Measurements from ENCODE around the gene SBK2.

The SBK2 gene

DNA sequence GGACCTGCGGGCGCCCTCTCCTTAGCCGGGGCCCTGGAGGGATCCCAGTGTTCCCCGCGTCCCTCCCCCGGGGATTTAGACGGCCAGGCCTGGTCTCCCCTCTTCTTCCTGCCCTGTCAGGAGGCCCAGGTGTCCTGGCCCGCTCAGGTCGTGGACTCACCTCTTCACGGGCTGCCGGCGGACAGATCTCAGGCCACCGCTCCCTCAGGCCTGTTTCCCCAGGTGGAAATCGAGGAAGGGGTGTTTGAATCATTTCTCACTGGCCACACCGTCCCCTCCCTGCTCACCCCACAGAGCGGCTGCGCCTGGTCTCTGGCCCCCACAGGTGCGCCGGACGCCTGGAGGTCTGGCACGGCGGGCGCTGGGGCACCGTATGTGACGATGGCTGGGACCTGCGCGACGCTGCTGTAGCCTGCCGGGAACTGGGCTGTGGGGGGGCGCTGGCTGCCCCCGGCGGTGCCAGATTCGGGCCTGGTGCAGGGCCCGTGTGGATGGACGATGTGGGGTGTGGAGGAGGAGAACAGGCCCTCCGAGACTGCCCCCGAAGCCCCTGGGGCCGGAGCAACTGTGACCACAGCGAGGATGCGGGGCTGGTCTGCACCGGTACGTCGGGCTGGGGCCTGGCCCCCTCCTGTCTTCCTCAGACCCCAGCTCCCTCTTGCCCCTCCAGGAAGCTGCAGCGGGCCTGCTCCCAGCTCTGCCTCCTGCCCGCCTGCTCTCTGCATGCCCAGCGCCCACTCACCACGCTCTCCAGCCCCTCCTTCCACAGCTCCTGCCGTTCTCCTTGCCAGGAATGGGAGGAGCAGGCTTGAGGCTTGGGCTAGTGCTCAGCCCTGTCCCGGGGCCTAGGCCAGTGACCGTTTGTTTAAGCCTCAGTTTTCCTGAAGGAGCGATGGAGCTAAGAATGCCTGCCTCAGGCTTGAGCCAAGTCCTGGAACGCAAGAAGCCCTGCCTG is 46.2 kb downstream of the SBK2 start:
- in situ Hi-C loops (cut with MboI; ENCODE audit: low sequenced_read_pairs, unreplicated experiment) = no loop called here
- TF ChIP-seq, protein P1, sequence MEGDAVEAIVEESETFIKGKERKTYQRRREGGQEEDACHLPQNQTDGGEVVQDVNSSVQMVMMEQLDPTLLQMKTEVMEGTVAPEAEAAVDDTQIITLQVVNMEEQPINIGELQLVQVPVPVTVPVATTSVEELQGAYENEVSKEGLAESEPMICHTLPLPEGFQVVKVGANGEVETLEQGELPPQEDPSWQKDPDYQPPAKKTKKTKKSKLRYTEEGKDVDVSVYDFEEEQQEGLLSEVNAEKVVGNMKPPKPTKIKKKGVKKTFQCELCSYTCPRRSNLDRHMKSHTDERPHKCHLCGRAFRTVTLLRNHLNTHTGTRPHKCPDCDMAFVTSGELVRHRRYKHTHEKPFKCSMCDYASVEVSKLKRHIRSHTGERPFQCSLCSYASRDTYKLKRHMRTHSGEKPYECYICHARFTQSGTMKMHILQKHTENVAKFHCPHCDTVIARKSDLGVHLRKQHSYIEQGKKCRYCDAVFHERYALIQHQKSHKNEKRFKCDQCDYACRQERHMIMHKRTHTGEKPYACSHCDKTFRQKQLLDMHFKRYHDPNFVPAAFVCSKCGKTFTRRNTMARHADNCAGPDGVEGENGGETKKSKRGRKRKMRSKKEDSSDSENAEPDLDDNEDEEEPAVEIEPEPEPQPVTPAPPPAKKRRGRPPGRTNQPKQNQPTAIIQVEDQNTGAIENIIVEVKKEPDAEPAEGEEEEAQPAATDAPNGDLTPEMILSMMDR (IDR thresholded peaks at IDR 0.05; ENCODE audit: borderline replicate concordance, control extremely low read depth, extremely low read depth, insufficient read depth, missing control alignments) = no peak

GRCh38 chr19:55489711-55490477 is 47.0 kb downstream of the SBK2 start:
- no peak for DNase-seq (ENCODE audit: low spot score)
- in situ Hi-C loops (cut with MboI; ENCODE audit: low sequenced_read_pairs, unreplicated experiment) = no loop called here
- TF ChIP-seq, protein P1 (IDR thresholded peaks at IDR 0.05; ENCODE audit: borderline replicate concordance, control extremely low read depth, extremely low read depth, insufficient read depth, missing control alignments) = no peak

More for the DNA sequence above, 46.2 kb downstream of the SBK2 start:
- DNase-seq (ENCODE audit: low spot score) = no peak

DNA sequence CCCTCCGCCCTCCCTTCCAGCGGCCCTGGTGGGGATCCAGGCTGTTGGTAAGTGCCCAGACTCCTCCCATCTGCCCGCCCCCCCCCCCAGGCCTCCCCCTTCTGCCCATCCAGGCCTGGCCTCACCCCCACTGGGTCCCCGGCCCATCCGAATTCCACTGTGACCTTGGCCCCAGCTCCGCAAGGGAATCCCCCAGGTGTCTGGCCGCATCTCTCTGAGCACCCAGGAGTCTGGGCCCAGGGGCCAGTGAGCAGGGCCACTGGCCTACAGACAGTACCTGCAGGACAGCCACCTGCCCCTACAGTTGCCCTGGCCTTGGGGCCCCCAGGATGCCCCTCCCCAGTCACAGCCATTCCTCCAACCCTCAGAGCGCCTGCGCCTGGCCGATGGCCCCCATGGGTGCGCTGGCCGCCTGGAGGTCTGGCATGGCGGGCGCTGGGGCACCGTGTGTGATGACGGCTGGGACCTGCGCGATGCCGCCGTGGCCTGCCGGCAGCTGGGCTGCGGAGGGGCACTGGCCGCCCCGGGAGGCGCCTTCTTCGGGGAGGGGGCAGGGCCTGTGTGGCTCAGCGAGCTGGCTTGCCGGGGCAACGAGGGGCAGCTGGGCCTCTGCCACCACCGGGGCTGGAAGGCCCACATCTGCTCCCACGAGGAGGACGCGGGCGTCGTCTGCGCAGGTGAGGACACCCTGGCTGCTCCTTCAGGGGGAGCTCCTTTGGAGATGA is 47.8 kb downstream of the SBK2 start:
- TF ChIP-seq, protein P1 (IDR thresholded peaks at IDR 0.05; ENCODE audit: borderline replicate concordance, control extremely low read depth, extremely low read depth, insufficient read depth, missing control alignments) = no peak
- in situ Hi-C loops (cut with MboI; ENCODE audit: low sequenced_read_pairs, unreplicated experiment) = no loop called here
- no peak for DNase-seq (ENCODE audit: low spot score)

GRCh38 chr19:55487924-55488687 is 48.8 kb downstream of the SBK2 start, which contains the start of gene SSC5D:
SSC5D (plus strand) TSS chr19:55488436; CDS start chr19:55488590, 154 bp downstream.
- TF ChIP-seq, protein P1 (IDR thresholded peaks at IDR 0.05; ENCODE audit: borderline replicate concordance, control extremely low read depth, extremely low read depth, insufficient read depth, missing control alignments) = no peak
- no peak for DNase-seq (ENCODE audit: low spot score)
- in situ Hi-C loops (cut with MboI; ENCODE audit: low sequenced_read_pairs, unreplicated experiment) = no loop called here

DNA sequence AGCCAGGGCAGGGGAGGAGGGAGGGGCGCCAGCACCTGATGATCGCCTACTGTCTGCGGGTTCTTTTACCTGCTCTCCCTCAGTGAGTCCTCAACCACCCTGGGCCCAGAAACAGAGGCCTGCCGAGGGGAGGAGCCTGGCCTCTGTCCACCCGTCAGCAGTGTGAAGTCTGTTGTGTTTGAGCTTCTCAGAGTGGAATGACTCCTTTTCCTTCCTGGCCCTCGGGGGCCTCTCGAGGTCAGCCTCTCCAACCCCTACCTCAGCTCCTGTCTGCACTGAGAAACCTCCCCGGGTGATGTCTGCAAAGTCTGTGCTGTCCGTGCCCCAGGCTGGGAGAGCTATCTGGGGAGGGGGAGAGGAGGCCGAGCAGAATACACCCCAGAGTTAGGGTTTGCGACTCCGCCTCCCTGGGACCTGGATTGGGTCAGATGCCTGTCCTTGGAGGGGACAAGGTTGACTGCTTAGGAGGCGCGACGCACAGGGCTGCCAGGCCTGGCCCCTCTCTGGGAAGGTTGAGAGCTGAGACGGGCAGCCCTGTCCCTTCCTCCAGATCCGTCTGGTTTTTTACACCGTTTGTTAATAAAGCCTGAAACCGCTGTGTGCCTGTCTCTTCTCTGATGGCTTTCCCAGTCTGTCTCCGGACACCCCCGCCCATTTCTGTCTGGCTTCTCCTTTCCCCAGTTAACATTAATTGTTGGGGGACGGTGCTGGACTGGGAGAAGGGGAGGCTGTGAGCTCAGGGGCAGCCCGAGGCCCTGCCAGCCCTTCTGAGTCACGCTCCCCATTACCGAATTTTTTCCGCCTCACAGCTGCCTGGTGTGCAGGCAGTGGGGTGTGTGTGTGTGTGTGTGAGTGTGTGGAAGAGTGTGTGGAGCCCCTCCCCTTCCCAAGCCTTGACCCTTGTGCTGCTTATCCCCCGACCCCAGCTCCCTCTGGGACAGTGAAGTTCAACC is 49.7 kb downstream of the SBK2 start:
- DNase-seq (ENCODE audit: low spot score) = no peak
- in situ Hi-C loops (cut with MboI; ENCODE audit: low sequenced_read_pairs, unreplicated experiment) = no loop called here
- TF ChIP-seq, protein P1 (IDR thresholded peaks at IDR 0.05; ENCODE audit: borderline replicate concordance, control extremely low read depth, extremely low read depth, insufficient read depth, missing control alignments) = no peak
